ENCODE measurements around the gene SLAIN2. TPM values are rescaled to one million over a fixed set of nuclear protein-coding genes. Genes with fewer than 3 reads are reported as not detected.

SLAIN2 gene
- total RNA-seq, 1 experiment from 2014 or later, result 30.8 TPM

- H3K79me2 ChIP-seq (ENCODE audit: insufficient read depth, low read length), result peaks cover 5% of the 10 kb centered on the region; the same call in 1 of the 2 replicates
- WGBS (ENCODE audit: extremely low coverage, insufficient read length, low lambda C conversion rate), result no CpG with 5 or more reads among the region's 2 CpGs
- H3K79me1 ChIP-seq (ENCODE audit: insufficient read depth, low read depth, low read length, poor library complexity, severe bottlenecking), result no peaks in the 10 kb centered on the region
- no peak overlapping the region for H3K18ac ChIP-seq (ENCODE audit: insufficient read length, low read depth, low read length)
- H3K27me3 ChIP-seq (ENCODE audit: insufficient read depth, low read length), result no peaks in the 10 kb centered on the region
- Mint-ChIP-seq H3K4me3 (no peak overlapping the region), H3K27ac (no peak overlapping the region), H3K4me1 (peaks cover 33% of the 10 kb centered on the region in 2 experiments), H3K27me3 (ENCODE audit: low read depth) (no peaks in the 10 kb centered on the region), H3K36me3 (ENCODE audit: insufficient read depth in 1 of 3, low read depth in 3 of 3) (peaks cover 8 to 28% (median 13%) of the 10 kb centered on the region in 3 experiments), H3K9me3 (peaks cover 12 to 16% of the 10 kb centered on the region in 2 experiments)
- H3T11ph ChIP-seq (ENCODE audit: low read length), result no peak overlapping the region
- no peak overlapping the region for H2BK20ac ChIP-seq (ENCODE audit: low read depth, low read length, poor library complexity, severe bottlenecking)
- H2AK5ac ChIP-seq (ENCODE audit: insufficient read length, low read length), result no peak overlapping the region
- no peaks in the 10 kb centered on the region for H3K9me3 ChIP-seq (ENCODE audit: control insufficient read depth, low read depth, low read length)
- no peak overlapping the region for H4K5ac ChIP-seq (ENCODE audit: insufficient read length, low read depth, low read length)
- no peak overlapping the region for H2BK15ac ChIP-seq (ENCODE audit: low read depth, low read length)
- H2BK120ac ChIP-seq (ENCODE audit: low read depth, low read length, poor library complexity, severe bottlenecking), result no peak overlapping the region
- no peak overlapping the region for H3K14ac ChIP-seq (ENCODE audit: insufficient read depth, low read length)
- no peak overlapping the region for H3K4me2 ChIP-seq (ENCODE audit: insufficient read depth, insufficient read length, low read length)
- H4K8ac ChIP-seq (replicated peaks; ENCODE audit: insufficient read length, low read depth, low read length), result no peak overlapping the region
- no peak overlapping the region for H3K4ac ChIP-seq (ENCODE audit: low read depth, low read length)
- no peak overlapping the region for H3K27ac ChIP-seq (ENCODE audit: insufficient read length, low read depth, low read length)
- no peak overlapping the region for H2BK5ac ChIP-seq (ENCODE audit: insufficient read length, low read length)
- H4K91ac ChIP-seq (ENCODE audit: insufficient read length, low read depth, low read length), result no peak overlapping the region
- no peak overlapping the region for H3K23ac ChIP-seq (ENCODE audit: insufficient read length, low read depth, low read length)
- DNase-seq, result no peak
- no peaks in the 10 kb centered on the region for H3K4me1 ChIP-seq (ENCODE audit: insufficient read depth, low read length)
- H2AFZ ChIP-seq (ENCODE audit: low read length), result no peak overlapping the region
- H4K20me1 ChIP-seq (ENCODE audit: control insufficient read depth, insufficient read depth, insufficient read length), result no peaks in the 10 kb centered on the region
- no peak overlapping the region for H3K56ac ChIP-seq (ENCODE audit: insufficient read length, low read depth, low read length)
- TF ChIP-seq CTCF (conservative IDR thresholded peaks at IDR 0.05), result no peak
- H2BK12ac ChIP-seq (ENCODE audit: insufficient read length, low read depth, low read length), result no peak overlapping the region
- no peak overlapping the region for H3K9ac ChIP-seq (ENCODE audit: extremely low read depth, insufficient read length, low read length)
- no peaks in the 10 kb centered on the region for H3K23me2 ChIP-seq (ENCODE audit: insufficient read length, low read depth, low read length, poor library complexity, severe bottlenecking)
These were observed 25.7 kb downstream of the SLAIN2 start for GRCh38 chr4:48367016-48367415.

Measured in H9 (cell line).